Measurements from ENCODE around the gene FLNB.

The FLNB gene

DNA sequence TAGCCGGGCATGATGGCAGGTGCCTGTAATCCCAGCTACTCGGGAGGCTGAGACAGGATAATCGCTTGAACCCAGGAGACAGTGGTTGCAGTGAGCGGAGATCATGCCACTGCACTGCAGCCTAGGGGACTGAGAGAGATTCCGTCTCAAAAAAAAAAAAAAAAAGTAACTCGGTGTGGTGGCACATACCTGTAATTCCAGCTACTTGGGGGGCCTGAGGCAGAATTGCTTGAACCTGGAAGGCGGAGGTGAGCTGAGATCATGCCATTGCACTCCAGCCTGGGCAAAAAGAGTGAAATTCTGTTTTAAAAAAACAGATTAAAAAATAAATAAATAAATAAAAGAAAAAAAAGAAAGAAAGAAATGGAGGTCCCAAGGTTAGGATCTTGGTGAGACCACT is 6.2 kb upstream of the FLNB start:
- DNase-seq (ENCODE audit: extremely low read depth, low read depth): no peak
- TF ChIP-seq, protein P1, sequence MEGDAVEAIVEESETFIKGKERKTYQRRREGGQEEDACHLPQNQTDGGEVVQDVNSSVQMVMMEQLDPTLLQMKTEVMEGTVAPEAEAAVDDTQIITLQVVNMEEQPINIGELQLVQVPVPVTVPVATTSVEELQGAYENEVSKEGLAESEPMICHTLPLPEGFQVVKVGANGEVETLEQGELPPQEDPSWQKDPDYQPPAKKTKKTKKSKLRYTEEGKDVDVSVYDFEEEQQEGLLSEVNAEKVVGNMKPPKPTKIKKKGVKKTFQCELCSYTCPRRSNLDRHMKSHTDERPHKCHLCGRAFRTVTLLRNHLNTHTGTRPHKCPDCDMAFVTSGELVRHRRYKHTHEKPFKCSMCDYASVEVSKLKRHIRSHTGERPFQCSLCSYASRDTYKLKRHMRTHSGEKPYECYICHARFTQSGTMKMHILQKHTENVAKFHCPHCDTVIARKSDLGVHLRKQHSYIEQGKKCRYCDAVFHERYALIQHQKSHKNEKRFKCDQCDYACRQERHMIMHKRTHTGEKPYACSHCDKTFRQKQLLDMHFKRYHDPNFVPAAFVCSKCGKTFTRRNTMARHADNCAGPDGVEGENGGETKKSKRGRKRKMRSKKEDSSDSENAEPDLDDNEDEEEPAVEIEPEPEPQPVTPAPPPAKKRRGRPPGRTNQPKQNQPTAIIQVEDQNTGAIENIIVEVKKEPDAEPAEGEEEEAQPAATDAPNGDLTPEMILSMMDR (IDR thresholded peaks at IDR 0.05; ENCODE audit: low read depth, low read length, missing control alignments): no peak
- H3K4me3 ChIP-seq (replicated peaks; ENCODE audit: low read depth, low read length): no peak overlapping the region

DNA sequence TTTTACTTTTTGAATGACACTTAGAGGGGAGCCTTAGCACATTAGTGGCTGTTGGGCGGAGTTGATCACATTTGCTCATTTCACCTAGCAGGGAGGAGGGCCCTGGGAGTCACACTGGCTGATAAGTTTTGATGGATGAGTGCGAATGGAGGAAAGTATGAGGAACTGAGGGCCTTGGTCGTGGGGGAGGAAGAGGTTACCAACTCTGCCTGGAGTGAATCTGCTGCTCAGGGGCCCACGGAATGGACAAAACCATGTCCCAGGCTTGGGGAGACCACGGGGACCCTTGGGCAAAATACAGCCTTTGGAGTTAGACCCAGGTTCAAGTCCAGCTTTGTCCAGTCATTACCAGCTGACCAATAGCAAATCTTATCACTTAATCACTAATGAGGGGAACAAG is 5.1 kb upstream of the FLNB start:
- no peak for DNase-seq (ENCODE audit: extremely low read depth, low read depth)
- TF ChIP-seq, protein P1 (IDR thresholded peaks at IDR 0.05; ENCODE audit: low read depth, low read length, missing control alignments): no peak

DNA sequence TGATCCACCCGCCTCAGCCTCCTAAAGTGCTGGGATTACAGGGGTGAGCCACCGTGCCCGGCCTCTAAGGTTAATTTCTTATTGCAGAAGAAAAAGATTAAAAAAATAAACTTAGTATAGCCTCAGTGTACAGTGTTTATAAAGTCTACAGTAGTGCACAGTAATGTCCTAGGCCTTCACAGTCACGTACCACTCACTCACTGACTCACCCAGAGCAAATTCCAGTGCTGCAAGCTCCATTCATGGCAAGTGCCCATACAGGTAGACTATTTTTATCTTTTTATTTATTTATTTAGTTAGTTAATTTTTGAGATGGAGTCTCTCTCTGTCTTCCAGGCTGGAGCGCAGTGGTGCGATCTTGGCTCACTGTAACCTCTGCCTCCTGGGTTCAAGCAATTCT is 3.2 kb upstream of the FLNB start:
- TF ChIP-seq, protein P1 (IDR thresholded peaks at IDR 0.05; ENCODE audit: low read depth, low read length, missing control alignments): no peak
- H3K4me3 ChIP-seq (replicated peaks; ENCODE audit: low read depth, low read length): no peak overlapping the region
- no peak for DNase-seq (ENCODE audit: extremely low read depth, low read depth)

More for the DNA sequence above, 5.1 kb upstream of the FLNB start:
- H3K4me3 ChIP-seq (replicated peaks; ENCODE audit: low read depth, low read length): no peak overlapping the region

DNA sequence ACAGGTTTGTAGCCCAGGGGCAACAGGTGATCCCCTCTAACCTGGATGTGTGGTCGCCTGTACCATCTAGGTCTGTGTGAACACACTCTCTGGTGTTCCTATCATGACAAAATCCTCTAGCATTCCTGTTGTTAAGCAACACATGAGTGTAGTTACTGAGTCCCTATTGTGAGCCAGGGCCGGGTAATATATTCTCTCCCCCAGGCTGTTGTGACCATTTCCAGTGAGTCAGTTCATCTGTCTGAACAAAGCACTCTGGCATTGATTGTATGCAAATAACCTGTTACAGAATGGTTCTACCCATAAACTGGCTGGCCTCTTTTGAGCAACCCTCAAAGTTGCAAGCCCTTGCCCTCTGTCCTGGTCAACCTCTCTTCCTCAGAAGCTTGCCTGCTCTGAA is 2.6 kb upstream of the FLNB start:
- DNase-seq (ENCODE audit: extremely low read depth, low read depth): no peak
- H3K4me3 ChIP-seq (replicated peaks; ENCODE audit: low read depth, low read length): no peak overlapping the region
- TF ChIP-seq, protein P1 (IDR thresholded peaks at IDR 0.05; ENCODE audit: low read depth, low read length, missing control alignments): no peak

DNA sequence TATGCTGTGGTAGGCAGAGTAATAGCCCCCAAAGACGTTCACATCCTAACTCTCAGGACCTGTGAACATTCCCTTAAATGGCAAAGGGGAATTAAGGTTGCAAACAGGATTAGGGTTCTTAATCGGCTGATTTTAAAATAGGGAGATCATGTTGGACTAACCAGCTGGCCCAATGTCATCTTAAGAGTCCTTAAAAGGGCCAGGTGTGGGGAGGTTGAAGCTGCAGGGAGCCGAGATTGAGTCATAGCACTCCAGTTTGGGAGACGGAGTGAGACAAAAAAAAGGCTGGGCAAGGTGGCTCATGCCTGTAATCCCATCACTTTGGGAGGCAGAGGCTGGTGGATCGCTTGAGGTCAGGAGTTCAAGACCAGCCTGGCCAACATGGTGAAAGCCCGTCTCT is 1.6 kb upstream of the FLNB start:
- TF ChIP-seq, protein P1 (IDR thresholded peaks at IDR 0.05; ENCODE audit: low read depth, low read length, missing control alignments): no peak
- H3K4me3 ChIP-seq (replicated peaks; ENCODE audit: low read depth, low read length): no peak overlapping the region
- no peak for DNase-seq (ENCODE audit: extremely low read depth, low read depth)

DNA sequence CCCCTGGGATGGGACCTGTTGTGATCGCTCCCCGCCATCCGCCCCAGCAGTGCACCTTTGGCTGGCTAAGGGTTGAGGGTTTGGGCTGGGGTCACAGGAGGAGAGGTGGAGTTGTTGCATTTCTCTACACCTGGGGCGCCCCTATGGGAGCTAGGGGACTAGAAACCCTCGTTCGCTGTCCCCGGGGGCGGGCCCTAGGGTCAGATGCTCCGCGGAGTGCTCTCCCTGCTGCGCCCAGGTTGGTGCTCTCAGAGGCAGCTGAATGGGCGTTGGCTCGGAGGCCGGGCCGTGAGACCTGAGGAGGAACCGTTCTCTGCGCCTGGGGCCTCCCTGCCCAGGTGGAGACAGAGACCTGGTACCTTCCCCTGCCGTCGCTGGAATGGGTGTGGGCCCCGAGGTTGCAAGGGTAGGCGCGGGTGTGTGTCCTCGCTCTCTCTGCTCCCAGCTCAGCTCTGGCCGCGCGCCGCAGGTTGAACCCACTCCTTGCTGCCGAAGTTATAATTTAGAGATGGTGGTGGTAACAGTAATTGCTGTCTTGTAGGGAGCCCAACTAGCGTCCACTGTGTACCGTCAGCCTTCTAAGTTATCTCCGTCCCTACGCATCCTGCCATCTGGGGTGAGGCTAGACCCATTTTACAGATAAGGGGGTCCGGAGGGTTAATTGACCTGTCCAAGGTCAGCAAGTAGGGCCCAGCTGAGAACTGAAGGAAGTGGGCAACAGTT is 965 bp downstream of the FLNB start:
- DNase-seq (ENCODE audit: extremely low read depth, low read depth): no peak
- peak overlapping the region; percentile 66 for H3K4me3 ChIP-seq (replicated peaks; ENCODE audit: low read depth, low read length)
- TF ChIP-seq, protein P1 (IDR thresholded peaks at IDR 0.05; ENCODE audit: low read depth, low read length, missing control alignments): no peak

All from HFF-Myc (cell line).